ELR (cell line): ENCODE results near the gene FNDC11.
A peak's percentile ranks its signal among the peaks of the same experiment; 100 is the strongest.
"Not testable (repeated sequence)": the region's sequence is repeated elsewhere in the genome, so short reads cannot be mapped to it uniquely, and the experiment has no call there.

Experiments
- DNase-seq: peaks from one replicate; pipeline ENCODE4 v3.0.0-alpha.2; 2015; ENCODE audit warnings: low read depth

FNDC11 gene, protein sequence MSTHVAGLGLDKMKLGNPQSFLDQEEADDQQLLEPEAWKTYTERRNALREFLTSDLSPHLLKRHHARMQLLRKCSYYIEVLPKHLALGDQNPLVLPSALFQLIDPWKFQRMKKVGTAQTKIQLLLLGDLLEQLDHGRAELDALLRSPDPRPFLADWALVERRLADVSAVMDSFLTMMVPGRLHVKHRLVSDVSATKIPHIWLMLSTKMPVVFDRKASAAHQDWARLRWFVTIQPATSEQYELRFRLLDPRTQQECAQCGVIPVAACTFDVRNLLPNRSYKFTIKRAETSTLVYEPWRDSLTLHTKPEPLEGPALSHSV

DNA sequence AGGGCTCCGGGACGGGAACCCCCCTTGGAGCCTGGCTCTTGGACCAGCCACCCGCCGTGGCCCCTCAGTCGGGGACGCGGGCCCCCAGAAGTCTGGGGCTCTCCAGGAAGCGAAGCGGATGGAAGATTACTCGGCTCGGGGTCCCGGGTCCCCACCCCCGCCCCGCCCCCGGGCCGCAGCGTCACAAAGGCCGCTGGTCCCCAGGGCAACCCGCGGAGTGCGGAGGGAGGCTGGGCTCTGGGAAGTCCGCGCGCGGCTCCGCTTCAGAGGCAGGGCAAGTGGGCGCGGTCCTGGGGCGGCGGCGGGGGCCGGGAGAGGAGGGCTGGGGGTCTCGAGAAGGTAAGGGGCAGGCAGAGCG is at the start of gene FNDC11:
Gene FNDC11 (plus strand): TSS at position 227 of the 358 bp plus-strand sequence. CDS start 1,505 bp downstream, outside the sequence.
- DNase-seq: no peak

DNA sequence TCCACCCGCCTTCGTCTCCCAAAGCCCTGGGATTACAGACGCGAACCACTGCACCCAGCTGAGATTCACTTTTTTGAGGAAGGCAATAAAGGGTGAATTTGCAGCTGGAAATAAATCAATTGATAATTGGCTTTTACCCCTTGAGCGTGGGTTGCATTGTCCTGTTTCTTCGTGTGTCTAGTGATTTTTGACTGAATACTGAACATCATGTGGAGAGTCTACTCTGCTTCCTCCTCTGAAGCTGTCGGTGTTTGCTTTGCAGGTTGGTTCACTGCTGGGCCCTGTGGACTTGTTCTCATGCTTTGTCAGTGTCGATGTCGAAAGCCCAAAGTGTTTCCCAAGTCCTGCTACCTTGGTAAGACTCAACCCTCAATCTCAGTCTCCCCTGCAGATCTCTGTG is 49.3 kb upstream of the FNDC11 start:
- DNase-seq: no peak

DNA sequence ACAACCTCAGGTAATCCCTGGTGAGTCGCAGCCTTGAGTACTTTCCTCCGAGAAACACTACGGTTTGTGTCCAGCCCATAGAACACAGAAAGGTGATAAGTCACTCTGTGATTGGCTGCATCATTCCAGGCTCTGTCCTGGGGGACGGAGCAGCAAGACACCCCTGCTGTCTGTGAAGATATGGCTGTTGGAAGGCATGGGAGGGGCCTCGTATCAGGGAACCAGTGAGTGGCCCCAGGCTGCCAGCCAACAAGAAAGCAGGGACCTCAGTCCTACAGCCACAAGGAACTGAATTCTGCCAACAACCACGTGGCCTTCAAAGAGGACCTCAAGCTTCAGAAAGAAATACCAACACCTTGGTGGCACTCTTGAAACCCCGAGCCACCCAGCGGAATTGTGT is 48.7 kb upstream of the FNDC11 start:
- DNase-seq: no peak

DNA sequence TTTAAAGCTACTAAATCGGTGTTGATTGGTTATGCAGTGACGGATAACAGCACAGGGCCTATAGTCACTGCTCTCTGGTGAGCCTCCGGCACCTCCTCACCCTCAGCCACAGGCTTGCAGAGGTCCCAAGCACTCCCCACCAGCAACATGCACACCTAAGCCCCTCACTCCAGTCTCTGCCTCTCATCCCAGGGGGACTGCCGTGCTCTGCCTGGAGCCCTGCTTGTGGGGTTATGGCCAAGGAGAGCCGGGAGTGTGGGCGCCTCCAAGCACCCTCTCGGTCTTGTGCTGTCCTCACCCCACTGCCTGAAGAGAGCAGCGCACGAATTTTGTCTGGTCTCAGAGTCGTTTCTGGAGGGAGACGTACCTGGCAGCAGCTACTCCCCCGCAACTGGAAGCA is 48.2 kb upstream of the FNDC11 start:
- no peak for DNase-seq

DNA sequence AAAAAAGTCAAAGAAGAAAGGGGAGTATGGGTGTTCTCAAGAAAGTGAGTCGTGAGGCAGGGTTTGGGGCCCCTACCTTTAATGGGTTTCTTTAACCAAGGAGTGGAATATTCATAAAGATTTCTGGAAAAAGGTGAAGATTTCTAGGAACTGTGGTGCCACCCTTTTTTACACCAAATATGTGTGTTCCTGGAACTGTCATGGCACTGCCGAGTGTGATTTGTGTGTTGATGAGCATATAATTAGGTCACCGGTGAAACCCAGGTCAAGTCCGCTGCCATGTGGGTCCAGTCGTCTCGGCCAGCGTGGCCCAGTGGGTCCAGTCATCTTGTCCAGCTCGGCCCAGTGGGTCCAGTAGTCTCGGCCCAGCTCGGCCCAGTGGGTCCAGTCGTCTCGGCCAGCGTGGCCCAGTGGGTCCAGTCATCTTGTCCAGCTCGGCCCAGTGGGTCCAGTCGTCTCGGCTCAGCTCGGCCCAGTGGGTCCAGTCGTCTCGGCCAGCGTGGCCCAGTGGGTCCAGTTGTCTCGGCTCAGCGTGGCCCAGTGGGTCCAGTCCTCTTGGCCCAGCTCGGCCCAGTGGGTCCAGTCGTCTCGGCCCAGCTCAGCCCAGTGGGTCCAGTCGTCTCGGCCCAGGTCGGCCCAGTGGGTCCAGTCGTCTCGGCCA is 46.7 kb upstream of the FNDC11 start:
- no peak for DNase-seq

DNA sequence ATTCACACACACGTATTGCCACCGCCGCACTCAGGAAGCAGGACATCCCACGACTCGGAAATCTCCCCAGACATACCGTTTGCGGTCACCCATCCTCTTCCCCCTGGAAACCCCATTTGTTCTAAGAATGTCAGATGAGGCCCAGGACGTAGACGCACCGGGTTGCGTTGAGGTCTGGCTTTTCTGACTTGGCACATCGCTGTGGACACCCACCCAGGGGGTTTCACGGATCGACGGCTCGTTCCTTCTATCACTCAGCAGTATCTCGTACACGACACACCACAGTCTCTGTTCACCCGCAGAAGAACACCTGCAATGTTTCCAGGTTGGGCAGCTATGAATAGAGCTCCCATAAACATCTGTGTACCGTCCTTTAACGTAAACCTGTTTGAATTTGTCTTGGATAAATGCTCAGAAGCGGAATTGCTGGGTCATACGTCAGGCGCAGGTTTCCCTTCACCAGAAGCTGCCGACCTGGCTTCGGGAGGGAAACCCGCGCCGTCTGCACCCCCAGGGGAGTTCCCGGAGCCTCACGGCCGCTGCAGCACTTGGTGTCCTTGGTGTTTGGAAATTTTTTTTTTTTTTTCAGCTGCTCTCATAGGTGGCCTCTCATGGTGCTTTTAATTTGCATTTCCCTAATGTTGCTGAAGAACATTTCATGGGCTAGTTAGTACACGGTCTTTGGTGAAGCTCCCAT is 45.7 kb upstream of the FNDC11 start:
- DNase-seq: no peak

DNA sequence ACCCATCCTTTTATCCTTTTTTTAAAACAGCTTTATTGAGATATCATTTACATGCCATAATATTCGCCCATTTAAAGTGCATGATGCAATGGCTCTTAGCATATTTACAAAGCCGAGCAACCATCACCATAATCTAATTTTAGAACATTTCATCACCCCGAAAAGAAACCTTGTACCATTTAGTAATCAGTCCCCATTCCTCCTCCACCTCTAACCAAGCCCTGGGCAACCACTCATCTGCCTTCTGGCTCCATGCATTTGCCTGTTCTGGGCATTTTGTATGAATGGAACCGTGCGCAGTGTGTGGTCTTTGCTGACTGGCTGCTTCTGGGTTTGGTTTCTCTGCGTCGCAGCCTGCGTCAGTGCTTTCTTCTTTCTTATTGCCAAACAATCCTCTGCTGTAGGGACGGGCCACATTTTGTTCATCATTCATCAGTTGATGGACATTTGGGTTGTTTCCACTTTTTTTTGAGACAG is 44.8 kb upstream of the FNDC11 start:
- DNase-seq: no peak

DNA sequence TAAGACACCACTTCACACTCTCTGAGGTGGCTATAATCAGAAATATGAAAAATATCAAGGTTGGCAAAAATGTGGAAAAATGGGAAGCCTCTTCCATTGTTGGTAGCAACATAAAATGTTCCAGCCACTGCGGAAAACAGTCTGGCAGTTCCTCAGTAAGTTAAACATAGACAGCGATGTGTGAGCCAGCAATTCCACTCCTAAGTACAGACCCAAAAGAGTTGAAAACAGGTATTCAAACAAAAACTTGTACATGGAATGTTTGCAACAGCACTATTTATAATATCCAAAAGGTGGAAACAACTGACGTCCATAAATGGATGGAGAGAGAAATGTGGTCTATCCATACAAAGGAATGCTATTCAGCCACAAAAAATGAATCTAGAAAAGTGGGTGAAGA is 40.8 kb upstream of the FNDC11 start:
- DNase-seq: no peak

DNA sequence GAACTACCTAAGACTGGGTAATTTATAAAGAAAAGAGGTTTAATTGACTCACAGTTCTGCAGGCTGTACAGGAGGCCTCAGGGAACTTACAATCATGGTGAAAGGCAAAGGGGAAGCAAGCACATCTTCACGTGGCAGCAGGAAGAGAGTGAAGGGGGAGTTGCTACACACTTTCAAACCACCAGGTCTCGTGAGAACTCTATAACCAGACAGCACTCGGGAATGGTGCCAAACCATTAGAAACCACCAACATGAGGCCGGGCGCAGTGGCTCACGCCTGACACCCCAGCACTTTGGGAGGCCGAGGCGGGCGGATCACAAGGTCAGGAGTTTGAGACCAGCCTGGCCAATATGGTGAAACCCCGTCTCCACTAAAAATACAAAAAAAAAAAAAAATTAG is 39.4 kb upstream of the FNDC11 start:
- DNase-seq: not testable (repeated sequence)

DNA sequence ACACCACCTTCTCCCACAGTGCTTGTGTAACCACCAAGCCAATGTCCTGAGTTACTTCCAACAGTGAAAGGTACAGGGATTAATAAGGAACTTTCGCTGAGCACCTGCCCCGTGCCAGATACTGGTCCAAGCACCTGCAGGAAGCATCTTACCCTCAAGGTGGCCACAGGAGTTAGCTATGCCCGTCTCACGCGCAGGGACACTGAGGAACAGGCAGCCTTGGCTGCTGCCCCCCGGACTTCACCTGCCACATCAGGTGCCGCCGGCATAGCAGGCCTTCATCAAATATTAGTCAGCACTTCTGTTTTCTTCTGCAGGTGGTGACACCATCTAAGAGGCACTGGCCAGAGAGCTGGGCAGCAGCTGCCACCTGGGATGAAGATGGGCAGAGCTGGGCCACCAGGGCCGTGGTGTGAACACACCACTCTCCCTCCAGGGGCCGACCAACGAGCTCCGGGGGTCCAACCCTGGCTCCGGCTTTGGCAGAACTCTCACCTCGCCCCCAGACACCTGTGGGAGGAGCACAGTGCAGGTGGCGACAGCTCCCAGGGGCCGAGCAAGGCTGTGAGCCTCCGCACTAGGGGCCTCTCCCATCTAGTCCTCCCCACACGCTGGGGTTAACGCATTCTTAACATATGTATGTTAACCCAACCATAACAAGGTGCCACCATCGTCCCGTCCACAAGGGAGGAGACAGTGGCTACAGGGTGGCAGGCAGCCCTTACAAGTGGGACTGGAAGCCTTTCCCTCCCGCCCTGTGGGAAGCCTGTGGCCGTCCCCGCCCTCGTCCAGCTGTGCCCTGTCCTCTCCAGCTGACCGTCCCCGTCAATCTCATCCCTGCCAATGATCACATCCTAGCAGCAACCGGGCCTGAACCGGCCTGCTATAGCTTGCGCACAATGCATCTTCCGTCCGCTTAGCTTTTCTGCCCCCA is 36.3 kb upstream of the FNDC11 start:
- no peak for DNase-seq

DNA sequence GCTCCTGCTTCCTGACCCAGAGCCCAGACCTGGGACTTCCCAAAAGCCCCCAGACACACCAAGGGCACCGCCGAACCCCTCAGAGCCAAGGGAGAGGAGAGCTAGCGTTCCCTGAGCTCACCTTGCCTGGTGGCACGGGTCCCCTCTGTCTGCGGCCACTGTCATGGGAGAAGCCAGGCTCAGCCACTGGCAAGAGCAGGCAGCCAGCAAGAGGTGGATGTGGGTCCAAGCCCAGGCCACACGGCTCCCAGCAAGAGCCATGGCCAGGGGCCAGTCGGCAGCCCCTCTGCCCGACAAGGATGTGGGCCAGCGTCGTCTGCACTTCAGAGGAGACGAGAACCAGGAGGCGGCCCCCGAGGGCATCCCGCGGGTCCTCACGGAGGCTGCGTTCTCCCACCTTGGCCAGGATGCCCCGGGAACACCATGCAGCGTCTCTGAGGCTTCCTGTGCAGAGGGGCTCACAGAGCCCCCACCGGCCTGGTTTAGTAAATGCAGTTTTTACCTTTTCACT is 35.6 kb upstream of the FNDC11 start:
- DNase-seq: no peak

DNA sequence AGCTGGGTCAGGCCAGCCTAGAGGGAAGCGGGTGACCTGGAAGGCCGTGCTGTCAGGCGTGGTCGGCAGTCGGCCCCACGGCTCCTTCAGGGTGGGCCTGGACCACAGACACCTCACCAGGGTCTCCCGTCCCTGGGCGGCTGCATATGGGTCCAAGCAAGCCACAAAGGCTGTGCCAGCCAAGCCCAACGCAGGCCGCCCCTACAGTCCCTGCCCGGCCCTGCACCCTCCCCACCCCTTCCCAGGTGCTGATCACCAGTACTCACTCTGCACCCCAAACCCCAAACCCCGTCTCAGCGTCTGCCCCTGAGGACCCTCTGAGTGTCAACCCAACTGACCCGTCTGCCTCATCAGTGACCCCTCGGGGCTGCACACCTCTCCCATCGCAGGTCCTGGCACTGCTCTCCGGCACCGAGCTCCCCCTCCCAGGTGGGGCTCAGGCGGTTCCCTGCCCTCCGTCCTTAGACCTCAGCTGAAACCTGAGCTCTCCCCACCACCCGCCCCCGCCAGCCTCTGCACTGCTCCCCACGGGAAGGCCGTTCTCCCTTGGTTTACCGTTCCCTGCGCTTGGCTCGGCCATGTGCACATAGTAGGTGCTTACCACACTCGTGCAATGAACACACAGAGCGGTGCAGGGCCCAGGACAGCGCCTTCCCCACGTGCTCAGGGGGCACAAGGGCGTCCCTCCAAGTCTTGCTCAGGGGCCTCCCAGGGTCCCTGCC is 34.9 kb upstream of the FNDC11 start:
- DNase-seq: no peak

DNA sequence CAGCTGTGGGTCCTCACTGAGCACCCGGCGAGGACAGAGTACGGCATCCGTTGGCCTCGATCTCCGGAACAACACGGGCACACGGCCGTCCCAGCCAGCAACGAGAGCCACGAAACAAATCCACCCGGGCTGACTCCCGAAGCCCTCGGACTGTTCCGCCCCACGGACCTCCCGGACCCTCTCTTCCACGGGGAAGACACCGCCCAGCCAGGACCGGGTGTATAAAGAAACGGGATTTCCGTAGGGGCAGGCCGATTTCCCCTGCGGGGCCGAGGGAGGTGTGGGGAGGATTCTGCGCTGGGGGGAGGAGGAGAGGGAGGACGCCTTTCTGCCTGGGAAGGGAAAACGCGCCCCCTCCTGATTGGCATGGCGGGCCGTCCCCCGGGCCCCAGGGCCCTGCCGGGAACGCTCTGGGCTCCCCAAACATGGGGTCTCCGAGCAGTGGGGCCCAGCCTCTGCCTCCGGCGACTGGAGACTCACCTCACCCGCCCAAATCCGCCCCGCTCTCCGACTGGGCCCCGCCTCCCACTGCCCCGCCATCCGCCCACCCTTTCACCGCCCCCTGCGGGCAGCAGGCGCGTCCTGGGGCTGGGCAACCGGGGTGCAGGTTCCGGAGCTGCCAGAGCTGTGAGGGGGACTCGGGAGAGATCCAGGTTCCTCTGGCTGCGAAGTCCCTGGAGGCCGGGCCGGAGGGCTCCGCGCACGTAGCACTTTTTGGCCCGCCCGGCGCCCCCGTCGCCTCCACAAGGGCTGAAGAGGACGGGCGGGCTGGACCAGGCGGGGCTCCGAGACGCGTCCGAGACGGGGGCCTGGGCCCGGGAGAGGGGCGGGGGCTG is 34.1 kb upstream of the FNDC11 start:
- DNase-seq: peak; percentile 70

DNA sequence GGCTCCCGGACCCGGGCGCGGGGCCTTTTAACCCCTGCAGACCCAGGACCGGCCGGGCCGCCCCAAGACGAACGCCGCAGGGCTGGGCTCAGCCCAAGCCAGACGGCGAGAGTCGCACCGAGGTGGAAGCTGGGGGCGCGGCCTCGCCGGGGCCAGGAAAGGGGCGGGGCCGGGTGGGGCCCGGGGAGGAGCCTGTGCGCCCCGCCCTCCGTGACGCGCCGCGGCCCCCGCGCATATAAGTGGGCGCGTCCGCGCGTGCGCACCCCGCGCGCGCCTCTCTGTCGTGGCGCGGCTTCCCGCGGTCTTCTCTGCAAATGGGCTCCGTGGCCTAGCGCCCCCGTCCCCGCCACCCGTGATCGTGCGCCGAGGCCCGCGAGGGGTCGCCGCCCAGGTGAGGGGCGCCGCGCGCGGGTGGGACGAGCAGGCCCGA is 33.4 kb upstream of the FNDC11 start, which contains the start of gene PPDPF:
Gene PPDPF (plus strand): TSS at position 262 of the 430 bp plus-strand sequence. CDS start 544 bp downstream, outside the sequence.
- peak; percentile 88 for DNase-seq

DNA sequence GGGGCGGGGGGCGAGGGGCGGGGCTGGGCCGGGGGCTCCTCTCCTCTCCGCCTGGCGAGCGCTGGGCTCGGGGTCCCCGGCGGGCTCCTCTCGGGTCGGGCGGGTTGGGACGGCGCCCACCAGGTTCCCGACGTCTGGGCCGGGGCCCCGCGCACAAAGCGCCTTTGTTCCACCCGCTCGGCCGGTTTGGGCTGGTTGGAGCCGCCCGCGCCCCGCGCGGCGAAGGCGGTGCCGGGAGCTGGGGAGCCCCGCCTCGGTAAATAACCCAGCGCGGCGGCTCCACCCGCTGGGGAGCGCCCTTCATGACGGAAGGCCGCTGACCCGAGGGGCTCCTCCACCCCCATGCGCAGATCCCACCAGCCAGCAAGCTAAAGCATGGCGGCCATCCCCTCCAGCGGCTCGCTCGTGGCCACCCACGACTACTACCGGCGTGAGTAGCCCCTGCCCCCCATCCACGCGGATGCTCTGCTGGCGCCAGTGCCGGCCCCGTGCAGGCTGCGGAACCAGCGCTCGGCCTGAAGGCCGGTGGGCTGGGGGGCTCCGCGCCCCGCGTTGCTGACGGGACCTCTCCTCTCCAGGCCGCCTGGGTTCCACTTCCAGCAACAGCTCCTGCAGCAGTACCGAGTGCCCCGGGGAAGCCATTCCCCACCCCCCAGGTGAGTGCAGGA is 32.9 kb upstream of the FNDC11 start:
- peak; percentile 80 for DNase-seq

DNA sequence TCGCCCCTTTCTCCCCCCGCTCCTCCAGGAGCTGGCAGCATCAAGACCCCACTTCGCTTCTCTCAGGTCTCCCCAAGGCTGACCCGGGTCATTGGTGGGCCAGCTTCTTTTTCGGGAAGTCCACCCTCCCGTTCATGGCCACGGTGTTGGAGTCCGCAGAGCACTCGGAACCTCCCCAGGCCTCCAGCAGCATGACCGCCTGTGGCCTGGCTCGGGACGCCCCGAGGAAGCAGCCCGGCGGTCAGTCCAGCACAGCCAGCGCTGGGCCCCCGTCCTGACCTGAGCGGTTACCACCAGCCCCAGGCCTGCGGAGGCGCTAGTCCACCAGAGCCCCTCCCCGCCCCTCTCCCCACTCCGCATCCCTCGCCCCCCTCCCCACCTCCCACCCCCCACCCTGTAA is 32.4 kb upstream of the FNDC11 start:
- DNase-seq: peak; percentile 32

DNA sequence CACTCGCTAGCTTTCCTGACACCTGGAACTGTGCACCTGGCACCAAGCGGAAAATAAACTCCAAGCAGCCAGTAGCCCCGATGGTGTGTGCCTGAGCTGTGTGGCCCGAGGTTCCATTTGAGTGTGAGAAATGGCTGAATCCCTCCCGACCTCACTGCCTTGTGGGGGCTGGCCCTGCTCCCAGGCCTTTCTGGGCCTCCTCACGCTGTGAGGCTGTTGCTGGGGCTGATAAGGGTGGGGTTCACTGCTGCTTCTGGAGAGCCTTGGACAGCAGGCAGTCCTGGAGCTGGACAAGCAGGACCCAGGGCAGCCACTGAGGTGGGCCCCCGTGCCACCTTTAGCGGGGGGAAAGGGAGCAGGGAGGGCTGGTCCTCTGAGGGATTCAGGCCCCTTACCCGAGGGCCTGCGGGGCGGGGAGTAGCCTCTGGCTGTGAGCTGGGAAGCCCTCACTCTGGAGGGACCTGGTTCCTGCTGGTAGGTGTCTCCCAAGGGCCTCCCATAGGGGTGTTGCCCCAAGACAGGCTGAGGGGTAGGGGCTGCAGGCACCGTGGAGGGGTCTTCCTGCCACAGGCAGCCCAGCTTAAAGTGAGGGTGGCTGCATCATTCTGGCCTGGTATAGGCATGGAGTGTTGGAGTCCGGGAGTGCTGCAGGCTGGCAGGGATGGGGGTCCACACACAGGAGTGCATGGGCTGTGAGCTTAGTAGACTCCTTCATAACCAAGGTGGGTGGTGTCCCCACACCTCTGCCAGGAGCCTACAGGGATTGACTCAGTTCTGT is 31.7 kb upstream of the FNDC11 start:
- no peak for DNase-seq

DNA sequence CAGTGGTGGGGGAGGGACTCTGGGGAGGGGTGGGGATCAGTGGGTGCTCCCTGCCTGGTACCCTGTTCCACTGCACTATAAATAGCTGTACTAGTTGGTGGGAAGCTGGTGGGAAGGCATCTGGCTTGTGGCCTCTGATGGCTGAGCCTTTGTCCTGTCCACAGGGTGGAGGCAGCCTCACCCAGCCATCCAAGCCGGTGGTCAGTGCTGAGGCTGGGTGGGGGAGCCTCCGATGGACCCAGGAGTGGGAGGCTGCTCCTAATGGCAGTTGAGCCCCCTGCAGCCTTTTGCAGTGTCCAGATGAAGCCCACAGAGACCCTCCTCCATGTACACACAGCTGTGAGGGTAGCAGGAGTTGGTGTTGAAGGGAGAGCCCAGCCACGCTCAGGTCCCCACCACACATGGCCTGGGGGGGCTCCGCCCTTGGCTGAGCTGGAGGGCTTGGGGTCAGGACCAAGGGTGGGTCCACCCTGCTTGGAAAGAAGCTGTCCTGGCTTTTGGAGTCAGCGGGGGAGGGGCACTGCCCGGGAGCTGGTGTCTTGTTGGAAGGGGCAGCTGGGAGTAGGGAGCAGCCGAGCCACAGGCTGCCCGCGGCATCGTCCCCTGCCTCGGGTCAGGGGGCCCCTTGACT is 30.9 kb upstream of the FNDC11 start:
- no peak for DNase-seq
